ENCODE data around the gene CCDC86.

The CCDC86 gene

GRCh38 chr11:60852982-60853950 is 11.4 kb downstream of the CCDC86 start:
- no peak for DNase-seq (ENCODE audit: low spot score)

GRCh38 chr11:60854140-60854846 is 12.4 kb downstream of the CCDC86 start:
- DNase-seq (ENCODE audit: low spot score), result no peak

GRCh38 chr11:60854847-60855725 is 13.2 kb downstream of the CCDC86 start:
- no peak for DNase-seq (ENCODE audit: low spot score)

- DNase-seq (ENCODE audit: low spot score), result no peak
Measured at GRCh38 chr11:60855726-60856633, 14.1 kb downstream of the CCDC86 start, which contains the start of gene PTGDR2. Gene PTGDR2 (minus strand): TSS chr11:60855950. CDS start chr11:60853722, 2,228 bp downstream.

GRCh38 chr11:60857378-60858232 is 15.7 kb downstream of the CCDC86 start:
- DNase-seq (ENCODE audit: low spot score), result no peak

- no peak for DNase-seq (ENCODE audit: low spot score)
Measured at GRCh38 chr11:60858236-60858635, 16.3 kb downstream of the CCDC86 start.

GRCh38 chr11:60858731-60859464 is 17.0 kb downstream of the CCDC86 start:
- no peak for DNase-seq (ENCODE audit: low spot score)

- no peak for DNase-seq (ENCODE audit: low spot score)
Measured at GRCh38 chr11:60859616-60860250, 17.8 kb downstream of the CCDC86 start.

- no peak for DNase-seq (ENCODE audit: low spot score)
Measured at GRCh38 chr11:60860943-60861342, 19.0 kb downstream of the CCDC86 start.

GRCh38 chr11:60862171-60862570 is 20.3 kb downstream of the CCDC86 start:
- no peak for DNase-seq (ENCODE audit: low spot score)

- no peak for DNase-seq (ENCODE audit: low spot score)
Measured at GRCh38 chr11:60863550-60864521, 21.9 kb downstream of the CCDC86 start.

GRCh38 chr11:60864856-60865513 is 23.1 kb downstream of the CCDC86 start:
- no peak for DNase-seq (ENCODE audit: low spot score)

- DNase-seq (ENCODE audit: low spot score), result no peak
Measured at GRCh38 chr11:60866911-60867870, 25.3 kb downstream of the CCDC86 start, which contains the start of gene ZP1. Gene ZP1 (plus strand): TSS chr11:60867542. CDS start chr11:60867562, 20 bp downstream.

- no peak for DNase-seq (ENCODE audit: low spot score)
Measured at GRCh38 chr11:60867871-60868681, 26.2 kb downstream of the CCDC86 start.

Data from RKO (cell line).